HS-27A (cell line): ENCODE measurements around the gene LSM10.

Source experiments
- DNase-seq: peaks from one replicate; pipeline ENCODE4 v3.0.0-alpha.2; 2012; ENCODE audit warnings: low read depth, missing footprints

The LSM10 gene

GRCh38 chr1:36408479-36408878, 10.8 kb upstream of the LSM10 start:
- no peak for DNase-seq

DNA sequence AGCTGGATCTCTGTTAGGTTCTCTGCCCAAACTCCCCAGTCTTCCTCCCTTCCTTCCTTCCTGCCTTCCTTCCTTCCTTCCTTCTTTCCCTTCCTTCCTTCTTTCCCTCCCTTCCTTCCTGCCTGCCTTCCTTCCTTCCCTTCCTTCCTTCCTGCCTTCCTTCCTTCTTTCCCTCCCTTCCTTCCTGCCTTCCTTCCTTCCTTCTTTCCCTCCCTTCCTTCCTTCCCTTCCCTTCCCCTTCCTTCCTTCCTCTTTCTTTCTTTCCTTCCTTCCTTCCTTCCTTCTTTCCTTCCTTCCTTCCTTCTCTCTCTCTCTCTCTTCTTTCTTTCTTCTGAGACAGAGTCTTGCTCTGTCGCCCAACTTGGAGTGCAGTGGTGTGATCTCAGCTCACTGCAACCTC, 8.7 kb upstream of the LSM10 start:
- no peak for DNase-seq

GRCh38 chr1:36402504-36402890, 4.8 kb upstream of the LSM10 start:
- DNase-seq: no peak

DNA sequence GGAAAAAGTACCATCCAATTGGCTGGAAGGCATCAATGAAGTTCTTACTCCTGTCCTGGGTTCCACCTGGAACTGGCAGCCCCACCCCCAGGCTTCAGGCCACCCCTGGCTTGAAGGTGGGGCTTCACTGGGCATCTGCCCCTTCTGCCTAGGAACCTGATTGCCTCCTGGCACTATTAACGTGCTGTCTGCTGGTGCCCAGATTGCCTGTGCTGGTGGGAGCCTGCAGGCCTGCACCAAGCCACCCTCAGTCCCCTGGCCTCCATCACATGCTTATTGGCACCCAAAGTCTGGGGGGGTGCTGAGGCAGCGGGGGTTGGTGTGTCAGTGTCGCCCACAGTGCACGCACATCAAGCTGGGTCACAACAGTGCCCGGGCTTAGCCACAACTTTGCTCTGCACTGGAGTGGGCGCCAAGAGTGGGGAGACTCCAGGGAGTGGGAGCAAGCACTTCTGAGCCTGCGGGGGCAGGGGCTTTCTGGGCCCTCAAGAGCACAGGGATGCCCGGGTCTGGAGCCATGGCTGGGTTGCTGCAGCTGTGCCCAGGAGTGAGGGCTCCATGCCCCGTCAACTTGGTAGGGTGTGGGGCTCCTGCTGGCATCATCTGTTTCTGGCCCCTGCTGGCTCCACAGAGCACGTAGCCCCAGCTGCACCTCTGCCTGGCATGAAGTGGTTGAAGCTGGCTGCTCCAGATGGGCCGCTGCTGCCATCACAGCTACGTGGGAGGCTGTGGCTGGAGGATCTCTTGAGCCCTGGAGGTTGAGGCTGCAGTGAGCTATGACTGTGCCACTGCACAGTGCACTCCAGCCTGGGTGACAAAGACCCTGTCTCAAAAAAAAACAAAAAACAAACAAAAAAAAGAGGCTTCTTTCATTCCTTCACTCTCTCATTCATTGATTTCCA, 4.1 kb upstream of the LSM10 start:
- DNase-seq: no peak

DNA sequence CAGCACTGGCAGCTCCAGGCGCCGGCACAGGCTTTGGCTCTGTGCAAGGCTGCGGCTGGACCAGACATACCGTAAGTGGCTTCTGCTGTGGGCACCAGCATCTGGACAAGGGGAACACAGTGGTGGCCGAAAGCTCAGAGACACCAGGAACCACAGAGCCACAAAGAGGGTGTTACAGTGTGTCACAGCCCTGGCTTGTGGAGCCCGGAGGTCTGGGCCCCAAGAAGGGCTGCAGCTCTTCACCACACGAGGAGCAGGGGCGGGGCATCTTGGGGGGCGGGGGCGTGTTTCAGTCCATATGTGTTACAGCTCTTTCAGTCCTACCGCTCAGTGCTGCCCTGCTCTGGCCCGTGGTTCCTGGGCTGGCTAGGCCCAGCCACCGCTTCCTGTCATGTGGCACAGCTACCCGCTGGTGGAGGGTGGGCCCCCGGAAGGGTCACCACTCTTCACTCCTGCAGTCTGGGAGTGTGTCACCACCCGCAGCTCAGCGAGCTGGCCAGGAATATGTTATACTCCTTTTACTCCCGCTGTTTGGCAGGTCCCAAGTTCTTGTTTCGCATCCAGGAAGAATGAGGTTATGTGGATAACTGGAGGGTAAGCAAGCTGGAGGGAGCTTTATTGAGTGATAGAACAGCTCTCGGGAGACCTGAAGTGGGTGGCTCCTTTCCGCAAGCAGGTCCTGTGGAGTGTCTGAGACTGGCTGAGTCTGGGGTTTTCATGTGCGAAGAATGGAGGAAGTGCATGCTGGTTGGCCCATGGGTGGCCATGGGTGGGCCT, 3.3 kb upstream of the LSM10 start:
- peak; percentile 91 for DNase-seq

GRCh38 chr1:36400514-36400824, 2.8 kb upstream of the LSM10 start:
- no peak for DNase-seq

DNA sequence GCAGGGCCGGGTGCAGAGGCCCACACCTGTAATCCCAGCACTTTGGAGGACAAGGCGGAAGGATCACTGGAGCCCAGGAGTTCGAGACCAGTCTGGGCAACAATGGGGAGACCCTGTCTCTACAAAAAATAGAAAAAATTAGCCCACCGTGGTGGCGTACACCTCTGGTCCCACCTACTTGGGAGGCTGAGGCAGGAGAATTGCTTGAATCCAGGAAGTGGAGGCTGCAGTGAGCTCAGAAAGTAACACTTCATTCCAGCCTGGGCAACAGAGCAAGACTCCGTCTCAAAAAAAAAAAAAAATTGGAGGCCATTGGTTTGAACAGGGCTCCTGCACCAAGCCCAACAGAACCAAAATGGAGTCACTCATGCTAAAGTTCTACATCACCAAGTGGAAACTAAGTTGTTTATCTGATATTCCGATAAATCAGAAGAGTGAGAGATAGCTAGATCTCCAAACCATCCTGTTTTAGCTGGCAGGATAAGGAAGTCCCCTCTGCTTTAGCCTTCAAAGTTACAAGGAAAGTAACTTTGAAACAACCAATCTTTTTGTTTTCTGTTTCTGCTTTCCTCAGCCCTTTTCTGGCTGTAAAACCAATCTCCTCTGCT, 766 bp upstream of the LSM10 start:
- no peak for DNase-seq

- DNase-seq: no peak
Observed at GRCh38 chr1:36397083-36397377, 678 bp downstream of the LSM10 start.

GRCh38 chr1:36396359-36396758, 1.3 kb downstream of the LSM10 start:
- no peak for DNase-seq

DNA sequence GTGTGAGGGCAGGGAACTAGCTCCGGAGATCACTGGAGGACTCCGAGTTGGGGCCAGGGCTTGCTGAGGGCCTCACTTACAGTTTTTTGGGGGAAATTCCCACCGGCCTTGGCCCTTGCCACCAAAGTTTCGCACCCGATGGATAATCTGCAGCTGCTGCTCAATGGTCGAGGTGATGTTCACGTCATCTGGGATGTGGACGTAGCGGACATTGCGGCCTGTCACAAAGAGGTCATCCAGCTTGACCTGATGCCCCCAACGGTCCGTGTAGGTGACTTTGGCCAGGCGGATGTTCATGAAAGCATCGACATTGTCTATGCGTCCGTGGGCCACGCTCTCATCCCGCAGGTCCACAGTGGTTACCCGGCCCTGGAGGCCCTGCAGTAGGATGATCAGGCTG, 4.0 kb downstream of the LSM10 start:
- DNase-seq: no peak

DNA sequence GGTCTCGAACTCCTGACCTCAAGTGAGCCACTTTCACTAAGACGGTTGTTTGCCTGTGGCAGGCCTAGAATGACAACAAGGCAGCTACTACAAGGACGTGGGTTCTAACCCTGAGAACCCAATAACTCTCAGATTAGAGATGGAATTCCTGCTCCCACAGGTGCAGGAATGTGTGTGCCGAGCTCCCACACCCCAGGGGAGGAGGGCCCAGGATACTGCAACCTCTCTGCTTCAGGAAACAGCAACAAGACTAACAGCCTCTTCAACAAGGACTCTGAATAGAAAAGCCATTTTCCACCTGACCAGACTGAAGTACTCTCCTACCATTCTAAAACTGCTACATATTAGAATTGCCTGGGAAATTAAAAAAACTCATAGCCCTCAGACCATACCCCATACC, 4.9 kb downstream of the LSM10 start:
- DNase-seq: no peak

- no peak for DNase-seq
Observed at GRCh38 chr1:36391271-36391670, 6.4 kb downstream of the LSM10 start.

GRCh38 chr1:36390411-36390810, 7.3 kb downstream of the LSM10 start:
- no peak for DNase-seq

- DNase-seq: no peak
Observed at GRCh38 chr1:36389999-36390398, 7.7 kb downstream of the LSM10 start.

- no peak for DNase-seq
Observed at GRCh38 chr1:36389261-36389660, 8.4 kb downstream of the LSM10 start.

GRCh38 chr1:36387141-36387949, 10.4 kb downstream of the LSM10 start:
- no peak for DNase-seq

DNA sequence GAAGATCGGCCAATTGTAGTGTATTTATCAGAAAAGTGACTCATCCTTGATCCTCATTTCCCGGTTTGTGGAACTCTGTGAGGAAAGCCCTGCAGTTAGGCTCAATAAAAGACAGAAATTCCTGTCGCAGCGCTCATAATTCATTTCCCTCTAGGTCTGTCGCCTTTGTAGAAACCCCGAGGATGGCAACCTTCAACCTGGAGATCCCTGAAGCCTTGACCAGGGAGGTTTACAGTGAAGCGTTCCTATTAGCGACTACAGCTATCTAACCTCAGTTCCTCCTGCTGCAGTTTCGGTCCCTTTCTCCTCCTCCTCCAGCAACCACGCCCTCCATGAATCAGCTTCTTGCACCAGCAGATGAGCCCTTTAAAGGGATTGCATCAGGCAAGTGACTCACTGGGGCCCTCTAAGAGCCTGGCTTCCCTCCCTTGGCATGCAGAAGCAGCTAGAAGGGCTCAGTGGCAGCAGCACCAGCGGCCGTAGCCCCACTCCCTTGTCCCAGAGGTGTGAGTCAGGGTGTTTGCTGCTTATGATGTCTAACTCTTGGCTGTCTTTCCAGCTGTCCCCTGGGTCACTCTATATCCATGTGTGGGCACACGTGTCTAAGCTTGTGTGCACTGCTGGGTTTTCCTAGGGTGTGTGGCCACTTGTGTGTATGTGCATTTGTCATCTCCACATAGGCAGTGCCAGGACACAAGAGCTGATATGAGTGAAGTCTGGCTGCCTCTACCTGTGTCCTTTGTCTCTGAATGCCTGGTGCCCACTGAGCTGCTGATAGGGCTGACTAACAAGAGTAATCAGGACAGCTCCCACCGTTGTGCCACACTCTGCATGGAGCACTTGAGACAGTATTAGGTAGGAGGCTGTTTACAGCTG, 11.2 kb downstream of the LSM10 start:
- peak; percentile 99 for DNase-seq

DNA sequence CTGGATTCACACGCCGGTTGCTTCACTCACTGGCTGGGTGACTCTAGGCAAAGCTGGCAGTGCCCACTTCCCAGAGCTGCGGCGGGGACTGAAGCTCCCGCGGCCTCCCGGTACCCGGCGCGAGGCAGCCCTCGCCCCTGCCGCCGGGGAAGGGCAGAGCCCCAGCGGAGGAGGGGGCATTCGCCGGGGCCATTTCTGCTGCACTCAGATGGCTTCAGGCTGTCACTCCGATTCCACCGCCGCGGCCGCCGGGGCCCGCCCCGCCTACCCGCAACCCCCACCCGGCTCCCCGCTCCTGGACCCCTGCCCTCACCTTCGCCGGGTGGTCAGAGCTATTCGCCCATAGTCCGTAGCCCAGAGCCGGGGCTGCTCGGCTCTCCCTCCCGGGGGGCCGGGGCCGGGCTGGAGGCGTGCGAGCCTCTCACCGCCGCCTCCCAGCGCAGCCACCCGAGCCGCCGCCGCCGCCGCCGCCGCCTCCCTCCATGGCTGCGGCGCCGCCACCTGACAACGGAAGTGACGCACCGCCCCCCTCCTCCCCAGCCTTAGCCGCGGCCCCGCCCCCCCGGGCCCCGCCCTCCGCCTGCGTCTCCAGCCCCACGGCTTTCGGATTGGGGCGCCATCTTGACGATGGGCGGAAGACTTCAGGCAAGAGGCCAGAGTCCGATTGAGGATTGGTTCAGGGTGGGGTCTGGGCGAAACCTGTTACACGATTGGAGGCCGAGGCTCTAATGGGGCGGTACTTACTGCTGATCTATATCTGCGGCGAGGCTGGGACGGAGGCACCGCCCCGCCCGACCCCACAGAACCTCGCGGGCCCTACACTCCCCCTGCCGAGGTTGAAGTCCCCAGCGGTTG, 12.1 kb downstream of the LSM10 start, which contains the start of gene STK40:
STK40 (minus strand) TSS at position 515 of the 855 bp plus-strand sequence. CDS start 24,592 bp downstream, outside the sequence.
- DNase-seq: peak; percentile 99

DNA sequence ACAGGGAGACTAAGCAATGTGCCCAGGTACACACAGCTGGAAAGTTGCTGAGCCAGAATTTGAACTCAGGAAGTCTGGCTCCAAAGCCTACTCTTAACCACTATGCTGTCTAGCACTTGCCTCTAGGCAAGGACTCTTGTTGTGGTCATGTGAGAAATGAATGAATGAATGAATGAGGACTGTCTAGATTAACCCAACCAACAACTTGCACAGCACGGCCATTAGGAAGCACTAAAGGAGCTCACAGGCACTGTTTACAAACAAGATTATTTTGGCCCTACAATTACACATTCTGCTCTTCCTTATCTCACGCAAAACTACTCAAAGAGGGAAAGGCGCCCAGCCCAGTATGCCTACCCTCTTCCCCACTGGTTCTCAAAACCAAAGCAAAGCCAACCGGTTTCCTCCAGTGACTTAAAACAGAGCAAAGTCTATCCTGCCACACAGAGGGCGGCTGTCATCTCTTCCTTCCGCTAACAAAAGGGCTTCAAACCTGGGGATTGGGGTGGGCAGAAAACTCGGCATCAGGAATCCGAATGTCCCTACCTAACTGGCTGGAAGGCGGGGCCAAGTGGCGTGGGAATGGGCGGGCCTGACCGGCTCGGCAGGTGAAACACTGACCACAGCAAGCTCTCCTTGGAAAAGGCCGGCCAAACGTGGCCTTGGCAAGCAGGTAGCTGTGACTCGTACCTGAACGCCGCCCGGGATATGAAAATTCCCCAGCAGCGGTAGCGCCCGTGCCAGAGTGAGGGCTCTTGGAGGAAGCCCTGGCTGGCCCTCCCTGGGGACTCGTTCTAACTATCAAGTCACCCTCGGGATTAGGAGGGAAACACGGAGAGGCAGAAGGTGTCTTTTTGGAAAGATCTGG, 12.9 kb downstream of the LSM10 start:
- DNase-seq: no peak
